HG02623 (cell line): ENCODE results near the gene FAM221B.

Source experiments
- ATAC-seq: cut with Tn5 transposase; IDR thresholded peaks from one replicate; pipeline ENCODE4 v1.9.1; 2021; ENCODE audit warnings: moderate library complexity; ENCODE audit not compliant: unreplicated experiment

Gene FAM221B

DNA sequence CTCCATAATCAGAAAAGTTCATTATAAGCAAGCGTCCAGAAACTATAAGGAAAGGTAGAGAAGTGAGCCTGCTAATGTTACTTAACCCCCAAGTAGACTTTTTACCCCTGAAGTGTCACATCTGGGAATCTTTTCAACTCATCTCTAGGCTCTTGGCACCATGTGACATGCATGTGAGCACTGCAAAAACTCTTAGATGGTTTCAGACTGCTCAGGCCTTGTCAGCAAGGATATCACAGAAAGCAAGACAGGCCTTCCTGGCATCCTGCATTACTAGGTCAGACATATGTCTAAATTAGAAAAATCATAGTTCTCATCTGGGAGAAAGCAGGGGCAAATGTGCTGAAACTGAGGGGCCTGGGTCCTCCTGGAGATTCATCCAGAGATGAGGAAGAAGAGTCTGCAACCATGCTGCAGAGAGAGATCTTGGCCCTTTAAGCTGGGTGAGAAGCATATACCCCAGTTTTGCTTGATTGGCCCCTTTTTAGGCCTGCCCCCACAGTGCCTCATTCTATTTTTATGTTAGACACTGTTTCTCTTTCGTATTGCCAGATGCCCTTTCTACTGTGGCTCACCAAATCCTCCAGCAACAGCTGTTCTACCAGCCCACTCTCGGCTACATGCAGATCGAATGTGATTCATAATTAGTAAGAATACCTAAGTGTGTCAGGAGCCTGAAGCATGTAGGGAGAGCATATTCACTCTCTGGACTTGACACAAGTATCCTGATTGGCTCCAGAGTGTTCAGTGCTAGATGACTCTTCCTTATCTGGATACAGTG is 19.4 kb upstream of the FAM221B start:
- ATAC-seq = peak; percentile 89

DNA sequence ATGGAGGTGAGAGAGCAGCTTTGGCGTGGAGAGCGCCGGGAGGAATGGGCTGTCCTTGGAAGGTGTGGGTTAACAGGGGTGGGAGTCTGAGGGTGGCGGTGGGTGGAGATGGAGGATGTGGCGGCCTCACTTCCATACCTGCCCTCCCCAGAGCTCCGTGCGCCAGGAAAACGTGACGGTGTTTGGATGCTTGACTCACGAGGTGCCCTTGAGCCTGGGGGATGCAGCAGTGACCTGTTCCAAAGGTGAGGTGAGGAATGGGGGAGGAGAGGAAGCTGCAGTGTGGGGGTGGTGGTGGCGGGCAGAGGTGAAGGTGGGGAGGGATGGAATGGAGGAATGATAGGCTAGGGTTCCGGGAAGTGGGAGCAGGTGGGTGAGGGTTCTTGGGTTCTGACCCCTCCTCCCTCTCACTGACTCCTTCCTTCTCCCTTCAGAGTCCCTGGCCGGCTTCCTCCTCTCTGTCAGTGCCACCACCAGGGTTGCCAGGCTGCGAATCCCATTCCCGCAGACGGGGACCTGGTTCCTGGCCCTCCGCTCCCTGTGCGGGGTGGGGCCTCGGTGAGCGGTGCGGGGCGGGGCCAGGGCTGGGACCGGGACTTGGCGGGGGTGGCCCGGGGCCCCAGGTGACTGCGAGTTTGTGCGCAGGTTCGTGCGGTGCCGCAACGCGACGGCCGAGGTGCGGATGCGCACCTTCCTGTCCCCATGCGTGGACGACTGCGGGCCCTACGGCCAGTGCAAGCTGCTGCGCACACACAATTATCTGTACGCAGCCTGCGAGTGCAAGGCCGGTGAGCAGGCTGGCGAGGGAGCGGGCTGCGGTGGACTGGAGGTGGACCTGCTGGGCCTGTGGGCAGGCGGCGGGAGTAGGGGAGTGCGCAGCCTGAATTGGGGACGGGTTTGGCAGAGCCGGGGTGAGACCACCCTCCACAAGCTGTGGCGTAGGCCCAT is 17.6 kb upstream of the FAM221B start:
- no peak for ATAC-seq

DNA sequence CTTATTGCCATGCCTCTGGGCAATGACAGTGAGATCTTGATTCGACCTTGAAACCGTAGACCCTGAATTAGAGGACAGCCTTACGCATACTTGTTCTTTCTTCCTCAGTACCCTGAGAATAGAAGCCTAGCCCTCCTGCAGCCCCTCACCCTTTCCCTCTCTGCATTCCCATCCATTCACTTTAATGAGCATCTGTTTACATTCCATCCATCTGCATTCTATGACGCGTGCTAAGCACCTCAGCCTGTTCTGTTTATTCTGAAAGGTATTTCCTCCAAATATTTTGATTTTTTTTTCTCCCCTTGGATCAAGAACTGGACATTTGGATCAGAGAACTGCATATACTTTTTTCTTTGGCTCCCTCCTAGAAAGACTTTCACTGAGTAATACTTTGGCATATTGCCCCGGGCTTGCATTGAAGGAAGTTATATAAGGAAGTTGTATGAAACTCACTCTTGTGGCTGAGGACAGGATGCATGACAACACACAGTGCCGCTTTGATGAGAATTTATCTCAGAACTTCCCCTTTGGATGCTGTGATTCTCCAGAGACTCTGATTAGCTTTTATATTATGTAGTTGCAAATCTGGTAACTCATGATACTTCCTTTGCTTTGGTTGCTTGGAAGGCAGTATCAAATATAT is 16.2 kb upstream of the FAM221B start:
- ATAC-seq = no peak

DNA sequence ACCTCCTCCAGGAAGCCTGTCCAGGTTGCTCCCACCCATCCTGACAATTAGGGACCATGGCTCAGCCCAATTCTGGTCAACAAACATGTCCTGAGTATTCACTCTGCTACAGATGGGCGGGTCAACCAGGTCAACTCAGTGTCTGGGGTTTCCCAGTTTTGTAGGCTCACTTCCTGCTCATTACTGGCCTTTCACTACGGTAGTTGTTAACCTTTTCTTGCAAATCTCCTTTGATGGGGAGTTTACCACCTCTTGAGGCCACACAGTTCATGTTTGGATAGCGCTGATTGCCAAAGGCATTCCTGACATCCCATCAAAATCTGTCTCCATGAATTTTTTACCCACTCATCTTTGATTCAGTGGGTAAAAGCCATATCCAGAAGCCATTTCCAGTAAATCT is 14.3 kb upstream of the FAM221B start:
- ATAC-seq = peak; percentile 62

DNA sequence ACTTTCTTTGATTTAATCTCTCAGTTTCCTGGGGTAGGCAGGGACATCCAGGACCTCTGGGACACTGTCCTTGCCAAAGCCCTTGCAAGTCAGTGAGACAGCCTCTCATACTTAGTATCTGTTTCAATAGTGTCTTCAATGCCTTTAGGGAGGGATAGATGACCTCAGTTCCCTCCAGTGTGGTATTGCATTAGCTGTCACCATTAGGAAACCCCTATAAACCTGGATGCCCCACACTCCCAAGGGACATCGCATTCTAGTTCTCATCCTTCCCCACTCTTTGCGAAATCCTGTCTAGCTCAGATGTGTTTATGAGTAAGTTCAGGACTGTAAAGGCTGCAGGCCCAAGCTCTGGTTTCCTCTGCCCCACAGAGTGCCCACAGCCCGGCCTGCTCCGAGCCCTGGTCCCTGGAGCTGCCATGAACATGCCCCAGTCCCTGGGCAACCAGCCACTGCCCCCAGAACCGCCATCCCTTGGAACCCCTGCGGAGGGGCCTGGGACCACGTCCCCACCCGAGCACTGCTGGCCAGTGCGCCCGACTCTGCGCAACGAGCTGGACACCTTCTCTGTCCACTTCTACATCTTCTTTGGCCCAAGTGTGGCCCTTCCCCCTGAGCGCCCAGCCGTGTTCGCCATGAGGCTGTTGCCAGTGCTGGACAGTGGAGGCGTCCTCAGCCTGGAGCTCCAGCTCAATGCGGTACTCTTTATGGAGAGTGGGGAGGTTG is 13.7 kb upstream of the FAM221B start:
- ATAC-seq = no peak

DNA sequence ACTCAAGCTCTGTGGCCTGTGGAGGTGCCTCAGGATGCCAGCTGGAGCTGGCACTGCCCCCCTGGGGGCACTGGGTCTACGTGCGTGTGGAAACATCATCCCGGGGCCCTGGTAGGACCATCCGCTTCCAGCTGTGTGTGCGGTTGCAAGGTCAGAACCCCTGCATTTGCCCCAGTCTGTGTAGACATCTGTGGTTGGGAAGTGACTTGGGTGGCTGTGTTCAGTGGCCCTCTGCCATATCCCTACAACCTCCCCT is 13.0 kb upstream of the FAM221B start:
- ATAC-seq = no peak

DNA sequence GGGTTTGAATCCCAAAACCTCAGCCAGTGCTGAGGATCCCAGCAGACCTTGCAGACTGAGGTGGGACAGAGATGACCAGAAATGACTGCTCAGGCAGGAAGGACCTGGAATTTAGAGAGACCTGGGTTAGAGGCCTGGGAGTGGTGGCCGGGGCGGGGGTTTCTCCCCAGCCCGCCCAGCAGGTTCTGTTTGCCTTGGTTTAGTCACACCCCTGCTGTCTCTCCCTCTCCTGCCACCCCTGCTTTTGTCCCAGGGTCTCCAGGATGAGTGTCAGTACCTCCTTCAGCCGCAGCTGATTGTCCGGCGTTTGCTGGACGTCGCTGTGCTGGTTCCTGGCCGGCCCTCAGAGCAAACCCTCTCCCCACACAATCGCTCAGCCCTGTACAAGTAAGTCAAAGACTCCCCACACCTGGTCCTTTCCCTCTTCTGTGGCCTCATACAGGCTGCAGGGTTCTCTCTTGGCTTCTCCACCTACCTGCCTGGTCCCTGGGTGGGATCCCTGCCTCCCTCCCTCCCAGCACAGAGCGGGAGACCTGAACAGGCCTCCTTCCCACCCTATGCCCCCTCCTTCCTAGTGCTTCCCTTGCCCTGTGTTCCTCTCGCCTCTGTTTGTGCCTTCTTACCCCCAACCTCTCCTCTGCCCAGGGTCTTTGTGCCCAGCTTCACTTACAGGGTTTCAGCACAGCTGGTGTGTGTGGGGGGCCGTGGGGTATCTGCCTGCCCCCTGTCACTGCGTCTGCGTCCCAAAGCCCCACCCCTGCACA is 12.5 kb upstream of the FAM221B start:
- no peak for ATAC-seq

DNA sequence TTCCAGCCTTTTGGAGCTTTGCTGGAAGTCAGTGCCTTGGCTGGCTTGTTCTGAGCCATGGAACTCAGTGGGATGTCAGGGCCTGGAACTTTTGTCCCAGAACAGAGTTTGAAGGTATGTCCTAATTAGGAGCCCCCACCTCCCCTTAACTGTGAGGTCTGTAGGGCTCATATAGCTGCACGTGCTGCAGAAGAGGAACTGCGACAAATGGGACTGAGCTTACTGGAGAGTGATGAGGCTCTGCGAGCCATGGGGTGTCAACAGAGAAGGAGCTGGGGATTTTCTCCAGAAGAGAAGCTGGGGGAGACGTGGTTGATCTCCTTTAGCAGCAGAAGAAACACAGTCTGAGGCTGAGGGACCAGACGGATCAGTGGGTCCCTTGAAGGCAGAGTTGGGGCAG is 11.4 kb upstream of the FAM221B start:
- no peak for ATAC-seq

DNA sequence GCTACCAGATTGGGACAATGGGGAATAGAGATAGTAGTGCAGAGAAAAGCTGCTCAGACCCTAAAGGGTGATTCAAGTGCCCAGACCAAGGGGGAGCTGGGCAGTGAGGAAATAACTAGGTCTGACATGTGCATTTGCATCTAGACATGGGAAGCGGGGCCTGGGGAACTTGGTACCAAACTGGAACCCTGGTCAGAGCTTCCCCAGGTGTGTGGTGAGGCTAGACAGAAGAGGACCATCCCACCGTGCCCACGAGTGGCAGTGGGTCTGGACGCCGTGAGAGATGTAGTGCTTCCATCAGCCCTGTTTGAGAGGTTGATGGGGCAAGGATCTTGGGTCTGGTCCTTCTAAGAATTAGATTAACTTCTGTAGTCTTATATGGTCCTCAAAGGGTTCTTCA is 8.1 kb upstream of the FAM221B start:
- ATAC-seq = no peak

DNA sequence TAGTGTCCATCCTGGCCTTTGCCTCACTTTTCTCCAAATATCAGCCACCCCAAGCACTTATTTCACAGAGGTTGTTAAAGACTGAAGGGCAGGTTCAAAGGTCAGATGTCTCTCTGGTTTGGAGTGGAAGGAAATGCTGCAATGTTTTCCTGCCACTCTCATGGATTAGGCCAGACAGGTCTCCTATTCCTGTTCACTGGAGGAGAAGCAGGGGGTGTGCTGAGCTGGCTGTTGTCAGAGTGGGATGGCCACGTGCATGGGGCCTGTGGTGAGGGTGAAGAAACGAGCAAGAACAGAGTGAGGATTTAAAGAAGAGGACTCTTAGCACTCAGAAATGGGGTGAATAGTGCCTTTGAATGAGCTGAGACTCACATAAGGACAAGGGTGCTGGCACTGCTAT is 7.2 kb upstream of the FAM221B start:
- no peak for ATAC-seq

DNA sequence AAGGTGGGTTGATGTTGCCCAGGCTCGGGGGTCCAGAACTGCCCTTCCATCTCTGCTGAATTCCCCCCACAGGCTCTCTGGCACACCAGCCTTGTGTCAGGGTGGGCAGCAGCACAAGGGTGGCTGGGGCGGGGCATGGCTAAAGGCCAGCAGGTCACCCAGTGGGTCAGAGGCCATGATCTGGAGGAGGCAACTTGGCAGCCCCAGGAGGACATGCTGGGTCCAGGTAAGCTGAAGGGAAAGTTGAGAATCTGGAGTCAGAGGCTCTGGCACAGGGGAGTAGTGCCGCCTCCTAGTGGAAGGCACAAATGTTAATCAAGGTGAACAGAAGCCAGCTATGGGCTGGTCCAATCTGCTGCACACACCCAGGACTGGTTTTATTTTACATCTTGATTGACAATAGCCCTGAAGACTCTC is 6.7 kb upstream of the FAM221B start:
- no peak for ATAC-seq

DNA sequence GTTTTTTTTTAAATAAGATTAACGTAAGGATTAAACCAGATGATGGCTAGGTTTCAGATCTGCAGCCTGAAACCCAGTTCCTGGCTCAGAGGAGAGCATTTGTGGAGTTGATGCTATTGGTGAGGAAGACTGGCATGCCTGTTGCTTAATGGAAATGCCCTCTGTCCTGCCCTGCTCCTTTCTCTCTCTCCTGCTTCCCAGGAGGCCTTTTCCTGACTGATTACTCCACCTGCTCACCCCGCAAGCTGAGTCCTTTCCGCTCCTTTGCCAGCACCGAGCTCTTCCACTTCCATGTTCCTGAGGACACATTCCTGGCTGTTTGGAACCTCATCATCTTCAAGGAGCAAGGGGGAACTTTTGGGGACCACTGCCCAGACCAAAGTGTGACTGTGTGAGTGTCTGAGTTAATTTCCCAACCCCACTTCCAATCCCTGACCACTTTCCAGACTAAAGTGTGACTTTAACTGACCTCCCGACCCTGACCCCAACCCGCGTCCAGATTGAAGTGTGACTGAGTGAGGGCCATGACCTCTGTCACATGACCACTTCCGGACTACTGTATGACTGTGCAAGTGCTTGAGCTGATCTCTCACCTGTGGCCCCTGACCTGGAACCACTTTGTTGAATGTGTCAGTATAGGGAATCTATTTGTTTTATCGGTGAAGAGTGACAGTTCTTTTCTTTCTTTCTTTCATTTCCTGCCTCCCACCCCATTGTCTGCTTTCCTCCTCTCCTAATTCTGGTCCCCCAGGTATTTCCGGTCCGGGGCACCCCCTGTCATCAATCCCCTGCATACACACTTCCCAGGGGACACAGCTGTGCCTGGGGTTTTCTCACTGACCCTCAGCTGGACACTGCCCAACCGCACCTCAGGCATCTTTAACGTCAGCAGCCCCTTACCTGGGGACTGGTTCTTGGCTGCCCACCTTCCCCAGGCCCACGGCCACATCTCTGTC is 6.0 kb upstream of the FAM221B start:
- no peak for ATAC-seq

DNA sequence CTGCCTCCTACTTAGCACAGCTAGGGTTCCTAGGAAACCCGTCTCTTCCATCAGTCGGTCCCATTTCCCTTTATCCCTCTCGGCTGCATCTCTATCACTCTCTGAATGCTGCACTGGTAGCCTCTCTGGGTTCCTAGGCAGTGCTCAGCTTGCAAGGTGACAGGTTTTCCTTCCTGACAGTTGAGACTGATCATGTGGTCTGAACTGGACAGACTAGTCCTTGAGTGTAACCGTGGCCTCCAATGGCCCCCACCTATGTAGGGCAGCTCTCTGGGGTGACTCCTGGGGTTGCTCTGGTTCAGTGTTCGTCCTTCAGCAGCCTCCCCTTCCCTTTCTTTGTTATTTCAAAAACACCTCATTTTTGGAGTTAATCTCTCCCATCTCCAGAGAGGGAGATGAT is 4.3 kb upstream of the FAM221B start:
- ATAC-seq = no peak

DNA sequence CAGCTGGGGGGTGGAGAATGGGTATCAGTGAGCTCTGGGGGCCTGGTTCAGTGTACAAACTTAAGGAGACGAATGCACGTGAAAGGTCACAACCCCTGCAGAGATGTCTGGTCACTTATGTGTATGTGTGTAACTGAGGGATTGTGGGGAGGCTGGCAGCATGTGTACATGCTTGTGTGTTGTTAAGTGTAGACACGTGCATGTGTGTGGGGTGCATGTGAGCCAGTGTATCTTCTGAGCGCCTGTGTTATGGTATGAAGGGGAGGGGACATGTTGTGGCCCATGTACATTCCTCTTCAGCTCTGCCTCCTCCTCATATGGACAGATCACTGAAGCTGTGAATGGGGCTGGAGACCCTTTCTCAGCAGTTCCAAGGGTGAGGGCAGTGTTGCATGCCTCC is 2.5 kb upstream of the FAM221B start:
- no peak for ATAC-seq

DNA sequence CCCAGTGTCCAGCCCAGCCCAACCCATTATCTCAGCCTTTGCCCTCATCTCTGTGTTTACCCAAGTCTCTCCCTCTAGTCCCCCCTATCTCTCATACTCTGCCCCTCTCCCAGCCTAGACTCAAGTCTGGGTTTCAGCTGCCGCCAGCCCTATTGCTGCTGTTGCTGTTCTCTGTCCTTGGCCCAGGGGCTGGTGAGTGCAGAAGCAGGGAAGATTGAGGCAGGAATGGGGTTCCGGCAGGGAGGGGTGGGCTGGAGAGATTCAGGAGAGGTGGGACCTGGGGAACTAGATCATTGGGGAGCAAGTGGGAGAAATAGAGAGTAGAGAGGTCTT is 1.2 kb upstream of the FAM221B start:
- no peak for ATAC-seq

DNA sequence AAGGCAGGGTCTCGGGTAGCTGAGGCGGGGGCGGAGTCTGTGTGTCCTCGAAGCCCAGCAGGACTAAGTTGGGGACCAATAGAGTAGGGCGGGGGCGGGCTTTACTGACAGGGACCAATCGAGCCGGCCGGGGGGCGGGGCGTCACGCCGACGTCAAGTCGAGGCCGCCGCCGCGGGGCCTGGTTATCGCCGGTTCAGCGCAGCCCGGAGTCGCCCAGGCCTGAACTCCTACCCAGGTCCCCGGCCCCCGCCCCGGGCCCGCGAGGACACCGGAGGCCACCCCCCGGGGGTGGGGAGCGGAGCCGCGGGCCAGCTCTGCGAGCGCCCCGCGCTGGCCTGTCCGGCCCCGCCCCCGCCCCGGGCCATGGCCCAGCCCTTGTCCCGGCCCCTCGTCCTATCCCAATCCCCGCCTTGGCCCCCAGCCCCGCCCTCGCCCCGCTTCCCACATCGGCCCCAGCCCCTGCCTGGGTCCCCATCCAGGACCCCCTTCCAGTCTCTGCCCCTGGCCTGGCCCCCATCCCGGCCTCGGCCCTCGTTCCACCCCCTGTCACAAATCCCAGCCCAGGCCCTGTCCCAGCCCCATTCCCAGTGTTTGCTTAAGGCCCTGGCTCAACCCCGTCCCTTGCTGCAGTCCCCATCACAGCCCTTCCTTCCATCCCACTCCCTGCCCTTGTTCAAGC is 692 bp upstream of the FAM221B start, which contains the start of gene TMEM8B:
TSS of gene TMEM8B (plus strand) at position 145 of the 680 bp plus-strand sequence. CDS start at position 365, 220 bp downstream.
- ATAC-seq = peak; percentile 72

DNA sequence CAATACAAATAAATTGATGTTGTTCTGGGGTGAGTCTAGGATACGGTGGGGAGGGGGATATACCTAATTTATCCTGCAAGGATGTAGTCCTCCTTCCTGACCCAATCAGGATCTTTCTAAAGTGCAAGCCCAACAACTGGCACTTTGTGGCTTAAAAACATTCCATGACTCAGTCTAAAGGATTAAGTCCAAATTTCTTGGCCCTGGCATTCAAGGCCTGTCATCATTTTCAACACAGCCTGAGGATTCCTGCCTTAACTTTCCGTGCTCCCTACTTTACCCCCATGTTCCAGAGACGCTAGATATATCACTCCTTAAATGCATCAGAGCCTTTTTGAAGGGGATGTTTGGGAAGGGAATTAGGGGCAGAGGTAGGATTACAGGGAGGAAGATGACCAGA is 1.0 kb downstream of the FAM221B start:
- ATAC-seq = no peak

DNA sequence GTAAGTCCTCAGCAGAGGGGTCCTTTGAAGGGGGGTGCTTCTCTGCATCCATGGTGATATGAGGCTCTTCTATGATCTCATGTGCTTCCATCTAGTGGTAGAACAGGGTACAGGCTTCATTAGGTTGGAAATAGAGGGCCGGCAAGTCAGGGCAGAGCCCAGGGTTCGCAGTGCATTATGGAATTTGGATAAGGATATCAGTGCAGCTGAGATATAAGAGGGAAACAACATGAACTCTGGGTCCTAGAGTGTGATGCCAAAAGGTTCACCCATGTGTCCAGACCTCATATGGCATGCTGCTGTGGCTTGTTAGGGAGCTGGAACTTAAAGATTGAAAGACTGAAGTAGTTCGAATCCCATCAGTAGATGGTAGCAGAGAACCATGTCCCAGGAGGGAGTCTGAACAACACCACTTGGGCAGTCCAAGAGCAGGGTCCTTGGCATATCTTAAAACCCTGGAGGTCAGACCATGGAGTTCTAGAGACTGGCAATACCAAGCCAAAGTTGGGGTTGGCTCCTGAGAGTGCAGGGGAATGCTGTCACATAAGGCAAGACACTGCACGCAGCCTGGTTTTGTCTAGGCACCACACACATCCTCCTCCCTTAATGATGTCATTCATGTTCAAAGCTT is 2.3 kb downstream of the FAM221B start:
- peak; percentile 35 for ATAC-seq
